Muscle of leg (tissue), 11 donors: Measurements from ENCODE around the gene STK38. TPM values are rescaled to one million over a fixed set of nuclear protein-coding genes. Genes with fewer than 3 reads are reported as not detected.

Experiments used
- DNase-seq: peaks from one replicate; pipeline ENCODE4 v3.0.0; 2013
- H3K27ac ChIP-seq: one replicate; pipeline ENCODE4 v1.5.1; 2013; ENCODE audit warnings: mild to moderate bottlenecking, low read length, control low read depth
- H3K27me3 ChIP-seq: one replicate; pipeline ENCODE4 v1.6.1; 2013; ENCODE audit warnings: low read length; ENCODE audit not compliant: control insufficient read depth, insufficient read depth
- H3K36me3 ChIP-seq: one replicate; pipeline ENCODE4 v1.6.1; 2013; ENCODE audit warnings: low read length; ENCODE audit not compliant: control insufficient read depth, insufficient read depth
- H3K4me1 ChIP-seq: one replicate; pipeline ENCODE4 v1.6.1; 2013; ENCODE audit warnings: low read length; ENCODE audit not compliant: control insufficient read depth, insufficient read depth
- H3K4me3 ChIP-seq: one replicate; pipeline ENCODE4 v1.5.1; 2013; ENCODE audit warnings: low read length, control low read depth
- H3K9me3 ChIP-seq: replicated peaks from 2 replicates; pipeline ENCODE4 v1.6.1; 2013; ENCODE audit warnings: low read depth, low read length; ENCODE audit not compliant: control insufficient read depth
- WGBS: methylation state at CpG from one replicate; pipeline ENCODE4 v1.1.5; 2013; ENCODE audit warnings: missing lambda C conversion rate; ENCODE audit not compliant: insufficient coverage; 5-methylcytosine and 5-hydroxymethylcytosine counted together
- polyA plus RNA-seq, 8 donors: library from polyadenylated mRNA; unstranded; fragments of 120-200 nt; gene quantifications; one replicate each; pipeline versions ENCODE4 v1.2.1 to v1.2.3, GENCODE V29; 2013; ENCODE audit warnings: inconsistent platforms in 1 of 8, low replicate concordance in 1 of 8; ENCODE audit not compliant: insufficient read length in 8 of 8, insufficient read depth in 1 of 8
- total RNA-seq: library from RNA; stranded (reverse); fragments of 120-200 nt; gene quantifications from one replicate; pipeline ENCODE4 v1.2.4, GENCODE V29; 2013

Gene STK38
- total and polyA plus RNA-seq, 9 donors, result 17.2 to 37.9 (median 28.4) TPM

DNA sequence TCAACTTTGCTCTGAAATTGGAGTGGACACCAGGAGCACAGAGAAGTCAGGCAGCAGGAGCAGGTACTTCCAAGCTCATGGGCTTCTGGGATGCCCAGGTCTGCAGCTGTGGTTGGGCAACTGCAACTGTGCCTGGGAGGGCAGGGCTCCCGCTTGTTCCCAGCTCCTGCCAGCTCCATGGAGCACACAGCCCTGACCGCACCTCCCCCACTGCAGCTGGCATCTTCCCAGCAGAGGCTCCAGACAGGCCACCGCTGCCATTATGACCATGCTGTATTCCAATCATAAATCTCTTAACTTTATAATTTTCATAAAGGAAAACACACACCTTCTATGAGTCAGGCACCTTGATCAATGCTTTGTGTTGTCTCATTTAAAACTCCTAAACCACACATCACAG, 36.9 kb downstream of the STK38 start:
- Histone ChIP-seq H3K9me3 (no peaks in the 10 kb centered on the region), H3K4me3 (no peak overlapping the region), H3K36me3 (peaks cover 45% of the 10 kb centered on the region), H3K27me3 (no peaks in the 10 kb centered on the region), H3K27ac (no peak overlapping the region), H3K4me1 (no peaks in the 10 kb centered on the region)
- WGBS, result 92% methylated on average over 3 of the region's 3 CpGs
- no peak for DNase-seq

- Histone ChIP-seq H3K36me3 (peaks cover 40% of the 10 kb centered on the region), H3K4me1 (no peaks in the 10 kb centered on the region), H3K27ac (no peak overlapping the region), H3K4me3 (no peak overlapping the region), H3K9me3 (no peaks in the 10 kb centered on the region), H3K27me3 (no peaks in the 10 kb centered on the region)
- no peak for DNase-seq
- WGBS, result 91% methylated on average over 10 of the region's 10 CpGs
These were observed 38.7 kb downstream of the STK38 start for GRCh38 chr6:36508532-36508931.

GRCh38 chr6:36506611-36507010, 40.7 kb downstream of the STK38 start:
- no peaks in the 10 kb centered on the region for H3K9me3 ChIP-seq
- WGBS, result no CpG with 5 or more reads among the region's 2 CpGs
- DNase-seq, result no peak
- no peaks in the 10 kb centered on the region for H3K4me1 ChIP-seq
- H3K4me3 ChIP-seq, result no peak overlapping the region
- no peaks in the 10 kb centered on the region for H3K27me3 ChIP-seq
- peaks cover 27% of the 10 kb centered on the region for H3K36me3 ChIP-seq
- H3K27ac ChIP-seq, result no peak overlapping the region

- no peak for DNase-seq
- Histone ChIP-seq H3K27ac (no peak overlapping the region), H3K4me3 (no peak overlapping the region), H3K36me3 (peaks cover 22% of the 10 kb centered on the region), H3K9me3 (no peaks in the 10 kb centered on the region), H3K27me3 (no peaks in the 10 kb centered on the region), H3K4me1 (no peaks in the 10 kb centered on the region)
- no CpG with 5 or more reads among the region's 6 CpGs for WGBS
These were observed 41.3 kb downstream of the STK38 start for GRCh38 chr6:36505744-36506534.

DNA sequence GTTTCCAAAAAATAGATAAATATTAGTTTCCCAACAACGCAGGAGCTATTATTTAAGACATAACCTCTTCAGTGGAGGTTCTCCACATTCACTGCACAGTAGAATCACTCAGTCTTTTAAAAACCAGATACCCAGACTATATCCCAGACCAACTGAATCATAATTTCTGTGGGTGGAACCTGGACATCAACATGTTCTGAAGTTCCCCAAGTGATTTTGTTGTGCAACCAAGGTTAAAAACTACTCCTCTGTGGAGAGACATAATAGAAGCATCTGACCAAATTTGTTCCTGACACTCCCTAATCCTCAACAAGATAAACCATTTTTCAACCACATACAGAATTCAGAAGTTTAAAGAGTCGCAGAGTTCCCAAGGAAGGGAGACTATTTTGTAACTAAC, 42.3 kb downstream of the STK38 start:
- WGBS, result no CpG with 5 or more reads among the region's 2 CpGs

DNA sequence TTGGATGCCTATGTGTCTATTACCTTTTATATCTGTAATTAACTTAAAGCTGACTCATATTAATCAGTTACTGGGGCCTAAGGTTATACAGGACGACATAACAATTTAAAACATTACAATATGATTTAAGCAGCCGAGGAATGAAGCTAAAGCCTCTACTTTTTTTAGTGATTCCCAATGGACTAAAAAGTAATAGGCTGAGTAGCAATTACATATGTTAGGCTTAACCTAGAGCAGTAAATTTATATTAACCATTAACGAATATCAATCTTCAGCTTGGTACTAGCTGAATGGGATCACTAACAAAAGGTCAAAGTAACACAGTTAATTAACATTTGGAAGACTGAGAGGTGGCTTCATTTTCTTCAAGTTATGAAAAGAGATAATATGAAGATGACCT, 43.1 kb downstream of the STK38 start:
- Histone ChIP-seq H3K4me3 (no peak overlapping the region), H3K27ac (no peak overlapping the region), H3K27me3 (no peaks in the 10 kb centered on the region), H3K36me3 (peaks cover 12% of the 10 kb centered on the region), H3K4me1 (no peaks in the 10 kb centered on the region), H3K9me3 (no peaks in the 10 kb centered on the region)
- no CpG with 5 or more reads among the region's 3 CpGs for WGBS
- DNase-seq, result no peak

More for the DNA sequence above, 42.3 kb downstream of the STK38 start:
- Histone ChIP-seq H3K9me3 (no peaks in the 10 kb centered on the region), H3K4me1 (no peaks in the 10 kb centered on the region), H3K36me3 (peaks cover 13% of the 10 kb centered on the region), H3K27me3 (no peaks in the 10 kb centered on the region), H3K27ac (no peak overlapping the region), H3K4me3 (no peak overlapping the region)
- DNase-seq, result no peak

GRCh38 chr6:36501686-36502085, 45.6 kb downstream of the STK38 start:
- DNase-seq, result no peak
- Histone ChIP-seq H3K27me3 (no peaks in the 10 kb centered on the region), H3K4me1 (no peaks in the 10 kb centered on the region), H3K9me3 (no peaks in the 10 kb centered on the region), H3K4me3 (no peak overlapping the region), H3K36me3 (peaks cover 18% of the 10 kb centered on the region), H3K27ac (no peak overlapping the region)
- WGBS, result no CpG with 5 or more reads among the region's 6 CpGs

- Histone ChIP-seq H3K4me3 (no peak overlapping the region), H3K27ac (no peak overlapping the region), H3K9me3 (no peaks in the 10 kb centered on the region), H3K36me3 (peaks cover 26% of the 10 kb centered on the region), H3K27me3 (no peaks in the 10 kb centered on the region), H3K4me1 (no peaks in the 10 kb centered on the region)
- no peak for DNase-seq
- WGBS, result 80% methylated on average over 2 of the region's 4 CpGs
These were observed 47.4 kb downstream of the STK38 start for GRCh38 chr6:36499918-36500317.

GRCh38 chr6:36495086-36495485, 52.2 kb downstream of the STK38 start:
- no peak overlapping the region for H3K27ac ChIP-seq
- H3K4me3 ChIP-seq, result no peak overlapping the region
- WGBS, result 76% methylated on average over 2 of the region's 5 CpGs
- no peak for DNase-seq
- peaks cover 36% of the 10 kb centered on the region for H3K36me3 ChIP-seq
- H3K9me3 ChIP-seq, result no peaks in the 10 kb centered on the region
- H3K4me1 ChIP-seq, result no peaks in the 10 kb centered on the region
- H3K27me3 ChIP-seq, result no peaks in the 10 kb centered on the region

DNA sequence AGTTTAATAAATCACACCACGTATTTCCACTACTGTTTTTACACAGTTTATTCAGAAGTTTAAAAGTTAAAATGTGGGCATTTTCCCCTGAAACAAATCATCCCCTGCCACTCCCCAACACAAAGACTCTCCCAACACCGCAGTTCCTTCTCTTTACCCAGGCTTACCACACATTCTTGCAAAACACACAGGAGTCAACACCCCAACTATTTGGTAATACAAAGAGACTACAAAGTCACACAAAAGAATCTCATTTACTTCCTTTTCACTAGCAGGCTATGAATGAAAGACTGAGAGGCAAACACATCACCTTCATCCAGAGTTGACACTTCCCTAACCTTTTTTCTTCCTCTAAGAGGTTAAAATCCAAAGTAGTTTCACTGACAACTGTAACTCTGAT, 53.4 kb downstream of the STK38 start:
- no peak overlapping the region for H3K4me3 ChIP-seq
- no peaks in the 10 kb centered on the region for H3K9me3 ChIP-seq
- no peaks in the 10 kb centered on the region for H3K4me1 ChIP-seq
- no peak for DNase-seq
- WGBS, result 91% methylated on average over 1 of the region's 2 CpGs
- no peaks in the 10 kb centered on the region for H3K27me3 ChIP-seq
- H3K36me3 ChIP-seq, result peaks cover 36% of the 10 kb centered on the region
- H3K27ac ChIP-seq, result no peak overlapping the region

DNA sequence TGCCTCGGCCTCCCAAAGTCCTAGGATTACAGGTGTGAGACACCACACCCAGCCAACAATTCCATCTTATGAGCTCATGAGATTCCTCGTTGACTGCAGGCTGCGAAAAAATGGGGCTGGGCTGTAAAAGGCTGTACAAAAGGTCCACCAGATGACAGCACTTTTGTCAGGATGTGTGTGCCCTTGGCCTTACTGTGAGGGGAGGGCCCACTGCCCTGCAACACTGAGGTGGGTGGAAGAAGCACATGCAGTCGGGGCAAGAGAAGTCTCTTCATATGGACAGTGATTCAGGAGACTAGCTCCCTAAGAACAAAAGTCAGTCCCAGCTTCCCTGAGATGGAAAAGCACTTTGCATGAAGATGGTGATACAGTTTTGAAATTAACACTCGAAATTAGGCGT, 54.0 kb downstream of the STK38 start:
- H3K27me3 ChIP-seq, result no peaks in the 10 kb centered on the region
- H3K27ac ChIP-seq, result no peak overlapping the region
- no peak overlapping the region for H3K4me3 ChIP-seq
- no peaks in the 10 kb centered on the region for H3K4me1 ChIP-seq
- H3K36me3 ChIP-seq, result peaks cover 38% of the 10 kb centered on the region
- no peak for DNase-seq
- no peaks in the 10 kb centered on the region for H3K9me3 ChIP-seq
- 75% methylated on average over 1 of the region's 6 CpGs for WGBS
